Measurements from ENCODE around the gene PHC2. TPM values are rescaled to one million over a fixed set of nuclear protein-coding genes. Genes with fewer than 3 reads are reported as not detected.

PHC2 gene
- total and polyA plus RNA-seq, 11 donors, result 79.7 to 194 (median 99.4) TPM

- Histone ChIP-seq H3K4me3 (no peak overlapping the region), H3K4me1 (peaks cover 0 to 32% (median 14%) of the 10 kb centered on the region in 12 donors), H3K36me3 (peaks cover 0 to 59% (median 46%) of the 10 kb centered on the region in 9 donors), H3K27me3 (no peaks in the 10 kb centered on the region), H3K27ac (no peak overlapping the region), H3K9me3 (no peaks in the 10 kb centered on the region)
- WGBS, 4 donors, result 70 to 78% (median 74%) methylated on average over 6 of the region's 6 CpGs
- ATAC-seq (no peak), DNase-seq (no peak)
- intact Hi-C loops (cut with DNase I), result no loop called here
- no peak for TF ChIP-seq POLR2A (IDR thresholded peaks at IDR 0.05)
- TF ChIP-seq, protein P1, sequence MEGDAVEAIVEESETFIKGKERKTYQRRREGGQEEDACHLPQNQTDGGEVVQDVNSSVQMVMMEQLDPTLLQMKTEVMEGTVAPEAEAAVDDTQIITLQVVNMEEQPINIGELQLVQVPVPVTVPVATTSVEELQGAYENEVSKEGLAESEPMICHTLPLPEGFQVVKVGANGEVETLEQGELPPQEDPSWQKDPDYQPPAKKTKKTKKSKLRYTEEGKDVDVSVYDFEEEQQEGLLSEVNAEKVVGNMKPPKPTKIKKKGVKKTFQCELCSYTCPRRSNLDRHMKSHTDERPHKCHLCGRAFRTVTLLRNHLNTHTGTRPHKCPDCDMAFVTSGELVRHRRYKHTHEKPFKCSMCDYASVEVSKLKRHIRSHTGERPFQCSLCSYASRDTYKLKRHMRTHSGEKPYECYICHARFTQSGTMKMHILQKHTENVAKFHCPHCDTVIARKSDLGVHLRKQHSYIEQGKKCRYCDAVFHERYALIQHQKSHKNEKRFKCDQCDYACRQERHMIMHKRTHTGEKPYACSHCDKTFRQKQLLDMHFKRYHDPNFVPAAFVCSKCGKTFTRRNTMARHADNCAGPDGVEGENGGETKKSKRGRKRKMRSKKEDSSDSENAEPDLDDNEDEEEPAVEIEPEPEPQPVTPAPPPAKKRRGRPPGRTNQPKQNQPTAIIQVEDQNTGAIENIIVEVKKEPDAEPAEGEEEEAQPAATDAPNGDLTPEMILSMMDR (IDR thresholded peaks at IDR 0.05), result no peak
Observed at GRCh38 chr1:33322109-33322508, 108.8 kb downstream of the PHC2 start.

DNA sequence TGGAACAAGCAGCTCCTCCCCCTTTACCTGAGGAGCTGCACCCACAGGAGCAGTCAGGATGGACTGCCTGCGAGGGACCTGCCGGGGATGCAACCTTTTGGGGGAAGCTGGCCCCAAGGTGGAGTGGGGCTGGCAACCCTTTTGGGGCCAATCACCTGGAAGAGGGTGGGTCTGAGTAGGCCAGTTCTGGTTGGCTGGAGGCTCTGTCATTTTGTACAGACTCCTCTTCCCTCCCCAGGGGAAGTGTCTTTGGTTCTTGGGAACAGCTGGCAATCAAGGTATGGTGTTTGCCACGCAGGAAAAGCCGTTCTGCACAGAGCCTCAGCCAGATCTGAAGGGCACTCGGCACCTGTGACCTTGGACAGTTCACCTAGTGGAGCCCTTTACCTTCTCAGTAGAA lies 109.7 kb downstream of the PHC2 start:
- DNase-seq (no peak), ATAC-seq (peak in 1 of 4 donors; percentile 7)
- Histone ChIP-seq H3K4me3 (no peak overlapping the region), H3K9me3 (no peaks in the 10 kb centered on the region), H3K27me3 (no peaks in the 10 kb centered on the region), H3K27ac (no peak overlapping the region), H3K4me1 (peaks cover 0 to 29% (median 11%) of the 10 kb centered on the region in 12 donors), H3K36me3 (peaks cover 0 to 50% (median 37%) of the 10 kb centered on the region in 9 donors)
- intact Hi-C loops (cut with DNase I), result no loop called here
- TF ChIP-seq, protein P1 (IDR thresholded peaks at IDR 0.05), result no peak
- no peak for TF ChIP-seq POLR2A (IDR thresholded peaks at IDR 0.05)
- 42 to 85% (median 67%) methylated on average over 3 to 5 of the region's 5 CpGs for WGBS, 4 donors

DNA sequence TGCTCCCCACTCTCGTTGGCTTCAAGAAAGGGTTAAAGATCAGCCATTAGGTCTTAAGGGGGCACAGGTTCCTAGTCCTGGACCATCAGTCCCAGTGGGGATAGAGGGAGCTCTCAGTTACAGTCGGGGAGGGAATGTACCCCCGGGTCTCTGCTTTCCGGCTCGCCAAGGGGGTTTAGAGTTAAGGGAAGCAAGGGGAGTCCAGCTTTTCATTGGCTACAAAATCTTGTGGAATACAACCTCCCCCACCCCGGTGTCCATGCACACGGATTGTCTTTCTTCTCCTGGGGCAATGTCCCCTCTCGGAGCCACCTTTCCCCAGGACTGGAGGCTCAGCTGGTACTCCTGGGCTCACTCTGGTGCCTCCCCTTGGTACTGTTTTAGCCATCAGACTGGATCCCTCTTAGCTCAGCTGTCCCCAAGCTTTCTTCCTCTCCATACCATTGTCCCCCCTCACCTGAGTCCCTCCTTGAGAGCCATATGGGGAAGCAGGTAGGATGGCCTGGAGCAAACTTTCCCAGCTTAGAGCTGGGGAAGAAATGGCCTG lies 110.2 kb downstream of the PHC2 start, which contains the start of gene A3GALT2:
A3GALT2 (minus strand) TSS at position 480 of the 547 bp plus-strand sequence; CDS start at position 480, 0 bp downstream.
- WGBS, 4 donors, result 67 to 75% (median 73%) methylated on average over 8 of the region's 8 CpGs
- peaks cover 0 to 26% (median 11%) of the 10 kb centered on the region in 12 donors for H3K4me1 ChIP-seq
- peak in 1 of 4 donors; percentile 19 for ATAC-seq
- intact Hi-C loops (cut with DNase I), result no loop called here
- no peak within 1 kb of the TSS for H3K27ac ChIP-seq
- H3K9me3 ChIP-seq, result no peaks in the 10 kb centered on the region
- no peak for DNase-seq
- no peaks in the 10 kb centered on the region for H3K27me3 ChIP-seq
- peaks cover 0 to 45% (median 32%) of the 10 kb centered on the region in 9 donors for H3K36me3 ChIP-seq
- TF ChIP-seq, protein P1 (IDR thresholded peaks at IDR 0.05), result no peak
- no peak within 1 kb of the TSS for H3K4me3 ChIP-seq

- Histone ChIP-seq H3K9me3 (no peaks in the 10 kb centered on the region), H3K4me1 (peaks cover 0 to 19% (median 5%) of the 10 kb centered on the region in 12 donors), H3K4me3 (no peak overlapping the region), H3K36me3 (peaks cover 0 to 39% (median 26%) of the 10 kb centered on the region in 9 donors), H3K27ac (no peak overlapping the region), H3K27me3 (no peaks in the 10 kb centered on the region)
- intact Hi-C loops (cut with DNase I), result no loop called here
- ATAC-seq, result peak in 1 of 4 donors; percentile 30
- TF ChIP-seq, protein P1 (IDR thresholded peaks at IDR 0.05), result no peak
- TF ChIP-seq POLR2A (IDR thresholded peaks at IDR 0.05), result no peak
- DNase-seq, result no peak
- WGBS, 4 donors, result 70 to 81% (median 77%) methylated on average over 11 to 12 of the region's 12 CpGs
Observed at GRCh38 chr1:33319949-33320618, 110.8 kb downstream of the PHC2 start.

All from heart left ventricle (tissue), 16 donors.